HFFc6 (cell line): ENCODE measurements around the gene ASIC2. TPM values are rescaled to one million over a fixed set of nuclear protein-coding genes. Genes with fewer than 3 reads are reported as not detected.

Experiments used
- DNase-seq: peaks from one replicate; pipeline ENCODE4 v3.0.0-alpha.2; 2018
- H3K27ac Mint-ChIP-seq: 2 replicates; pipeline ENCODE4 v1.8.0; 2020; ENCODE audit warnings: mild to moderate bottlenecking, mixed read lengths
- H3K27me3 Mint-ChIP-seq: 2 replicates; pipeline ENCODE4 v1.8.0; 2021; ENCODE audit warnings: mild to moderate bottlenecking, moderate library complexity, mixed read lengths; ENCODE audit not compliant: insufficient read depth
- H3K36me3 Mint-ChIP-seq: 2 replicates; pipeline ENCODE4 v1.8.0; 2021; ENCODE audit warnings: low read depth, mixed read lengths
- H3K4me1 Mint-ChIP-seq: 2 replicates; pipeline ENCODE4 v1.8.0; 2020; ENCODE audit warnings: low read depth, mixed read lengths
- H3K4me3 Mint-ChIP-seq: 2 replicates; pipeline ENCODE4 v1.8.0; 2020; ENCODE audit warnings: mild to moderate bottlenecking, moderate library complexity, mixed read lengths
- H3K9me3 Mint-ChIP-seq: 2 replicates; pipeline ENCODE4 v1.8.0; 2020; ENCODE audit warnings: mild to moderate bottlenecking, mixed read lengths
- total RNA-seq, 6 experiments: library from RNA; stranded (reverse); fragmentation: NEBNext Ultra II Directional; extraction: Animal tissue kit (Norgen Biotek cat#: 25700); gene quantifications; 2 replicates in 1 of 6; 3 replicates in 5 of 6; pipeline ENCODE4 v1.2.3, GENCODE V29; 2021
- TF ChIP-seq, protein P1 (sequence below): fragments of 200-600 bp; sonication (generic); IDR thresholded peaks from 2 replicates; pipeline ENCODE4 v1.5.0; 2021; ENCODE audit warnings: antibody characterized with exemption, mild to moderate bottlenecking

ASIC2 gene
- total RNA-seq, 6 experiments from 2014 or later: not detected

DNA sequence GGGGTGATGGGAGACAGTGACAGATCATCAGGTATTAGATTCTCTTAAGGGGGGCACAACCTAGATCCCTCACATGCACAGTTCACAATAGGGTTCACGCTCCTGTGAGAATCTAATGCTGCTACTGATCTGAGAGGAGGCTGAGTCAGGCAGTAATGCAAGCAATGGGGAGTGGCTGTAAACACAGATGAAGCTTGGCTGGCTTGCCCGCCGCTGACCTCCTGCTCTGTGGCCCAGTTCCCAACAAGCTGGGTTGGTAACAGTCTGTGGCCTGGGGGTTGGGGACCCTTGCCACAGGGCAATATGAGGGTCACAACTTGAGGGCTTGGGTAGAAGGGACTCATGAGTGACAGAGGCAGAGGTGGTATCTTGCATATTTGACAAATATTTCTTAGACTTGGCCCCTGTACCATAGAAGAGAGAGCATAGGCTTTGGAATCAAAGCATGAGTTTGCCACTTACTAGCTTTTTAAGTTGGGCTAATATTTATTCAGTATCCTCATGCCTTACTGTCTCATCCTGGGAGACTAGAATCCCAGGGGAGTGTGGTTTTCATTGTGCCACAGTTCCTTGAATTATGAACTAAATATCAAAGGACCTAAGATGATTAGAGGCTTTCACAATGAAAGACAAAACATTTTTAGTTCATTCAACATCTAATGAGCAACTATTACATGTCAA, 168.1 kb downstream of the ASIC2 start:
- no peaks in the 10 kb centered on the region; the same call in 1 of the 2 replicates for H3K36me3 Mint-ChIP-seq
- no peak overlapping the region for H3K27ac Mint-ChIP-seq
- TF ChIP-seq, protein P1, sequence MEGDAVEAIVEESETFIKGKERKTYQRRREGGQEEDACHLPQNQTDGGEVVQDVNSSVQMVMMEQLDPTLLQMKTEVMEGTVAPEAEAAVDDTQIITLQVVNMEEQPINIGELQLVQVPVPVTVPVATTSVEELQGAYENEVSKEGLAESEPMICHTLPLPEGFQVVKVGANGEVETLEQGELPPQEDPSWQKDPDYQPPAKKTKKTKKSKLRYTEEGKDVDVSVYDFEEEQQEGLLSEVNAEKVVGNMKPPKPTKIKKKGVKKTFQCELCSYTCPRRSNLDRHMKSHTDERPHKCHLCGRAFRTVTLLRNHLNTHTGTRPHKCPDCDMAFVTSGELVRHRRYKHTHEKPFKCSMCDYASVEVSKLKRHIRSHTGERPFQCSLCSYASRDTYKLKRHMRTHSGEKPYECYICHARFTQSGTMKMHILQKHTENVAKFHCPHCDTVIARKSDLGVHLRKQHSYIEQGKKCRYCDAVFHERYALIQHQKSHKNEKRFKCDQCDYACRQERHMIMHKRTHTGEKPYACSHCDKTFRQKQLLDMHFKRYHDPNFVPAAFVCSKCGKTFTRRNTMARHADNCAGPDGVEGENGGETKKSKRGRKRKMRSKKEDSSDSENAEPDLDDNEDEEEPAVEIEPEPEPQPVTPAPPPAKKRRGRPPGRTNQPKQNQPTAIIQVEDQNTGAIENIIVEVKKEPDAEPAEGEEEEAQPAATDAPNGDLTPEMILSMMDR: no peak
- no peaks in the 10 kb centered on the region for H3K4me1 Mint-ChIP-seq
- H3K9me3 Mint-ChIP-seq: peaks cover 45% of the 10 kb centered on the region
- H3K27me3 Mint-ChIP-seq: peaks cover 5% of the 10 kb centered on the region; the same call in 1 of the 2 replicates
- DNase-seq: no peak
- no peak overlapping the region for H3K4me3 Mint-ChIP-seq

DNA sequence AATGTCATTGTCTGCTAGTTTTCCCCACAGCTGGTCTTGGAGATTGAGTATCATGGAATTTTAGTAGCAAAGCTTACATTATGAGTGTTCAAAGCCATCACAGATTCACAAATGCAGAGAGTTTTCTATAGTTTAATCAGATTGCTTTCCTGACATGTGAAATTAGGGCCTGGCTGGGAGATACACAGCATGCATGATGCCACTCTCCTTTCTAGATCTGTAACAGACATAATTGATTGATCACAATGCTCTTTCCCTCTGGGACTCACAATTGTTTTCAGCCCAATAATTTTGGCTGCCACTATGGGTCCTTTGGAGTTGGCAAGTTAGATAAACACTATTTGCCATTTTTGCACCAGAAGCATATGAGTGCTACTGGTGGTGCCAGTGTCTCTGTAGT, 168.9 kb downstream of the ASIC2 start:
- H3K27ac Mint-ChIP-seq: no peak overlapping the region
- H3K36me3 Mint-ChIP-seq: no peaks in the 10 kb centered on the region; the same call in 1 of the 2 replicates
- H3K4me3 Mint-ChIP-seq: no peak overlapping the region
- H3K4me1 Mint-ChIP-seq: no peaks in the 10 kb centered on the region
- H3K9me3 Mint-ChIP-seq: peaks cover 37% of the 10 kb centered on the region
- DNase-seq: no peak
- H3K27me3 Mint-ChIP-seq: peaks cover 5% of the 10 kb centered on the region; the same call in 1 of the 2 replicates
- TF ChIP-seq, protein P1: no peak

DNA sequence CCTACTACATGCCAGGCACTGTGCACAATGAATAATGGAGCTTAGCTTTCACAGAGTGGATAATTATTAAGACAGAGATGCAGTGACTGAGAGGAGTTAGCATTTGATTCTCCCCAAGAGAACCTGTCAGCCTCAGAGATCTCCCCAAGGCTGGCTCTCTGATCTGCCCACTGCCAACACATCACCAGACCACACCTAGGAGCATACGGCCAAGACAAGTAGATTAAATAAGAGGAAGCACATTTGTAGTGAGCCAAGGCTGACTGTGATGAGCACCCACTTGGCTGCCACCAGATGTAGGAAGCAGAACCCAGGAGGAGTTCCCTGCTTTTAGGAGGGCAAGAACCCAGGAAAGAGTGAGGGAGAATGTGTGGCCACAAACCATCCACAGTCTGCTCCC, 171.3 kb downstream of the ASIC2 start:
- peaks cover 5% of the 10 kb centered on the region; the same call in 1 of the 2 replicates for H3K27me3 Mint-ChIP-seq
- H3K36me3 Mint-ChIP-seq: no peaks in the 10 kb centered on the region; the same call in 1 of the 2 replicates
- no peaks in the 10 kb centered on the region for H3K4me1 Mint-ChIP-seq
- peaks cover 29% of the 10 kb centered on the region for H3K9me3 Mint-ChIP-seq
- H3K4me3 Mint-ChIP-seq: no peak overlapping the region
- TF ChIP-seq, protein P1: no peak
- DNase-seq: no peak
- no peak overlapping the region for H3K27ac Mint-ChIP-seq

DNA sequence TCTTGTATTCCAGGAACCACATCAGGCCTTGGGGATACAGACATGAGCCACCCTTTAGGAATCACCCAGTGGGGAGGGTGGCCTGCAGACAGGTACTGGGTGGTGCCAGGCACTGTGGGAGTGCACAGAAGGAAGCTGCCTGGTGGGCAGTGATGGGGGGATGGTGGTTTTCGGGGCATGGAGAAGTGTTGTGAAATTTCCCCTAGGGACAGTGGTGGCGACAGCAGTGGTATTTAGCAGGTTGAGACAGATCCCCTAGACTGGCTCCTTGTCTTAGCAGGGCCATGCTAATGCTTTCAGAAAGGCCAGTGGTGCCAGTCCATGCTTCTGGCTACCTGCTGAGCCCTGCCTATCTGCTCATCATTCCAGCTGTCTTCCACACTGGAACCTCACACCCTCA, 171.8 kb downstream of the ASIC2 start:
- H3K4me3 Mint-ChIP-seq: no peak overlapping the region
- H3K9me3 Mint-ChIP-seq: peaks cover 28% of the 10 kb centered on the region
- H3K27me3 Mint-ChIP-seq: peaks cover 5% of the 10 kb centered on the region; the same call in 1 of the 2 replicates
- TF ChIP-seq, protein P1: no peak
- no peaks in the 10 kb centered on the region for H3K4me1 Mint-ChIP-seq
- H3K27ac Mint-ChIP-seq: no peak overlapping the region
- no peak for DNase-seq
- no peaks in the 10 kb centered on the region; the same call in 1 of the 2 replicates for H3K36me3 Mint-ChIP-seq

DNA sequence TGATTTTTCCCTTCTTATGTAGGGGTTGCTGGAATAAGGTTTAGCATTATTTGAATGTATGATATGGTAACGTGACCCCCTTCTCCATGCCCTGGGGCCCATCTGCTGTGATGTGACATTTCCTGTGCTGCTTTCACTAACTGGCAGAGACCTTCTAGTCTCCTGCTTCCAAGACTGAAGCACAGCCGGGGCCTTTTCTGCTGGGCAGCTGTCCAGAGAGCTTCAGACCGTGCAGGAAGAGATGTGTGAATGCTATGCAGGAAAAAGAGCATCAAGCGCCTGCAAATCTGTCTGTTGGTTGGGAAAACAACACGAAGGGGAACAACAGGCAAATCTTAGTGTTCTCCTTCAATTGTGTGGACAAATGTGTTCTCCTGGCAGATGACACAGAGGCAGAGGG, 173.0 kb downstream of the ASIC2 start:
- H3K27ac Mint-ChIP-seq: no peak overlapping the region
- peaks cover 23% of the 10 kb centered on the region; the same call in 1 of the 2 replicates for H3K9me3 Mint-ChIP-seq
- H3K4me3 Mint-ChIP-seq: no peak overlapping the region
- TF ChIP-seq, protein P1: no peak
- H3K4me1 Mint-ChIP-seq: no peaks in the 10 kb centered on the region
- H3K36me3 Mint-ChIP-seq: no peaks in the 10 kb centered on the region; the same call in 1 of the 2 replicates
- no peak for DNase-seq
- peaks cover 5% of the 10 kb centered on the region; the same call in 1 of the 2 replicates for H3K27me3 Mint-ChIP-seq
